ENCODE measurements around the gene KRT3.
"Not testable (repeated sequence)": the region's sequence is repeated elsewhere in the genome, so short reads cannot be mapped to it uniquely, and the experiment has no call there.

KRT3 gene

GRCh38 chr12:52763991-52764390 lies 31.9 kb downstream of the KRT3 start (continued):
- no peak for TF ChIP-seq ZNF837 (tag by site-specific recombination; IDR thresholded peaks at IDR 0.05)

GRCh38 chr12:52763036-52763659 lies 32.8 kb downstream of the KRT3 start:
- no peaks in the 10 kb centered on the region for H3K36me3 ChIP-seq (ENCODE audit: control insufficient read depth in 2 of 2, insufficient read depth in 1 of 2, low read length in 2 of 2)
- H3K27ac ChIP-seq (ENCODE audit: extremely low read depth, low read depth, low read length): no peak overlapping the region
- ChIA-PET POLR2A (no interaction called here), CTCF (interaction anchor here (0.6 to 1.1 kb wide), 2 partner anchors 218 to 375 kb away, joined by 3 to 4 read pairs; no protein-coding TSS in a partner anchor)
- no peaks in the 10 kb centered on the region for H3K4me1 ChIP-seq (ENCODE audit: control insufficient read depth, insufficient read depth, low read length)
- H3K9me3 ChIP-seq (ENCODE audit: control insufficient read depth, insufficient read depth, low read depth, low read length): no peaks in the 10 kb centered on the region
- TF ChIP-seq ZNF768 (tag by site-specific recombination; IDR thresholded peaks at IDR 0.05): no peak
- no peak for TF ChIP-seq ZNF394 (tag by site-specific recombination; IDR thresholded peaks at IDR 0.05; ENCODE audit: borderline replicate concordance)
- TF ChIP-seq ZFP37 (tag by site-specific recombination; IDR thresholded peaks at IDR 0.05): no peak
- no peak overlapping the region for H3K4me3 ChIP-seq (ENCODE audit: low read depth, low read length)

GRCh38 chr12:52761802-52762201 lies 34.1 kb downstream of the KRT3 start:
- H3K27ac ChIP-seq (ENCODE audit: extremely low read depth, low read depth, low read length): no peak overlapping the region
- no peaks in the 10 kb centered on the region for H3K9me3 ChIP-seq (ENCODE audit: control insufficient read depth, insufficient read depth, low read depth, low read length)
- no peaks in the 10 kb centered on the region for H3K36me3 ChIP-seq (ENCODE audit: control insufficient read depth in 2 of 2, insufficient read depth in 1 of 2, low read length in 2 of 2)
- TF ChIP-seq ZNF529 (tag by site-specific recombination; IDR thresholded peaks at IDR 0.05; ENCODE audit: insufficient replicate concordance) (no peak), ZFP41 (tag by site-specific recombination; IDR thresholded peaks at IDR 0.05; ENCODE audit: borderline replicate concordance) (no peak), ZNF26 (tag by site-specific recombination; IDR thresholded peaks at IDR 0.05) (no peak), ZNF112 (tag by site-specific recombination; IDR thresholded peaks at IDR 0.05) (no peak), HOXA7 (CRISPR knock-in tag; IDR thresholded peaks at IDR 0.05; ENCODE audit: borderline replicate concordance) (no peak), BCL6B (tag by site-specific recombination; IDR thresholded peaks at IDR 0.05) (no peak)
- CTCF ChIA-PET: no interaction called here
- POLR2A ChIA-PET: no interaction called here
- H3K4me1 ChIP-seq (ENCODE audit: control insufficient read depth, insufficient read depth, low read length): no peaks in the 10 kb centered on the region
- H3K4me3 ChIP-seq (ENCODE audit: low read depth, low read length): no peak overlapping the region

GRCh38 chr12:52761218-52761617 lies 34.7 kb downstream of the KRT3 start:
- POLR2A ChIA-PET; H3K27ac ChIP-seq (ENCODE audit: extremely low read depth, low read depth, low read length); H3K4me1 ChIP-seq (ENCODE audit: control insufficient read depth, insufficient read depth, low read length); H3K9me3 ChIP-seq (ENCODE audit: control insufficient read depth, insufficient read depth, low read depth, low read length); CTCF ChIA-PET; H3K4me3 ChIP-seq (ENCODE audit: low read depth, low read length); H3K36me3 ChIP-seq (ENCODE audit: control insufficient read depth in 2 of 2, insufficient read depth in 1 of 2, low read length in 2 of 2): not testable (repeated sequence)
- peak; percentile 53 for TF ChIP-seq SETDB1 (IDR thresholded peaks at IDR 0.05; ENCODE audit: insufficient read length, low read length)

GRCh38 chr12:52760623-52761022 lies 35.3 kb downstream of the KRT3 start:
- ChIA-PET POLR2A (no interaction called here), CTCF (interaction anchor here (0.6 to 1.5 kb wide), 2 partner anchors 9 to 628 kb away, joined by 3 read pairs; no protein-coding TSS in a partner anchor)
- H3K4me3 ChIP-seq (ENCODE audit: low read depth, low read length): no peak overlapping the region
- H3K4me1 ChIP-seq (ENCODE audit: control insufficient read depth, insufficient read depth, low read length): no peaks in the 10 kb centered on the region
- H3K9me3 ChIP-seq (ENCODE audit: control insufficient read depth, insufficient read depth, low read depth, low read length): no peaks in the 10 kb centered on the region
- no peak for TF ChIP-seq ZBTB10 (tag by site-specific recombination; IDR thresholded peaks at IDR 0.05)
- no peak for TF ChIP-seq ZNF571 (tag by site-specific recombination; IDR thresholded peaks at IDR 0.05)
- no peak for TF ChIP-seq ZNF157 (tag by site-specific recombination; IDR thresholded peaks at IDR 0.05)
- no peak for TF ChIP-seq ZNF670 (tag by site-specific recombination; IDR thresholded peaks at IDR 0.05; ENCODE audit: low read depth)
- no peak for TF ChIP-seq ZNF391 (tag by site-specific recombination; IDR thresholded peaks at IDR 0.05; ENCODE audit: borderline replicate concordance, low read depth)
- TF ChIP-seq ZNF548 (tag by site-specific recombination; IDR thresholded peaks at IDR 0.05): no peak
- no peak for TF ChIP-seq ZBTB48 (tag by site-specific recombination; IDR thresholded peaks at IDR 0.05)
- TF ChIP-seq ZSCAN4 (tag by site-specific recombination; IDR thresholded peaks at IDR 0.05): no peak
- TF ChIP-seq ZNF155 (tag by site-specific recombination; IDR thresholded peaks at IDR 0.05): no peak
- no peaks in the 10 kb centered on the region for H3K36me3 ChIP-seq (ENCODE audit: control insufficient read depth in 2 of 2, insufficient read depth in 1 of 2, low read length in 2 of 2)
- H3K27ac ChIP-seq (ENCODE audit: extremely low read depth, low read depth, low read length): no peak overlapping the region
